HUES48 (cell line): ENCODE results near the gene SAXO1.

Experiments
- H3K27ac ChIP-seq: one replicate; pipeline ENCODE4 v1.7.0; 2013; ENCODE audit warnings: low read depth, low read length, inconsistent platforms
- H3K27me3 ChIP-seq: 2 replicates; pipeline ENCODE4 v1.6.1; 2013; ENCODE audit warnings: mild to moderate bottlenecking, low read length; ENCODE audit not compliant: control insufficient read depth, insufficient read depth
- H3K36me3 ChIP-seq: 2 replicates; pipeline ENCODE4 v1.6.1; 2013; ENCODE audit warnings: low read length; ENCODE audit not compliant: control insufficient read depth, insufficient read depth
- H3K4me1 ChIP-seq: 2 replicates; pipeline ENCODE4 v1.6.1; 2013; ENCODE audit warnings: mild to moderate bottlenecking, low read length; ENCODE audit not compliant: control insufficient read depth, insufficient read depth
- H3K4me3 ChIP-seq: 2 replicates; pipeline ENCODE4 v1.5.1; 2013; ENCODE audit warnings: mild to moderate bottlenecking, low read depth, low read length
- H3K9ac ChIP-seq: 2 replicates; pipeline ENCODE4 v1.6.1; 2013; ENCODE audit warnings: mild to moderate bottlenecking, low read depth, low read length, moderate library complexity
- H3K9me3 ChIP-seq: 2 replicates; pipeline ENCODE4 v1.6.1; 2013; ENCODE audit warnings: low read length; ENCODE audit not compliant: control insufficient read depth, insufficient read depth

The SAXO1 gene

GRCh38 chr9:18926513-18926912, 106.5 kb downstream of the SAXO1 start:
- Histone ChIP-seq H3K9me3 (no peaks in the 10 kb centered on the region), H3K9ac (no peak overlapping the region)

GRCh38 chr9:18925880-18926279, 107.1 kb downstream of the SAXO1 start:
- no peaks in the 10 kb centered on the region for H3K9me3 ChIP-seq
- no peak overlapping the region for H3K27ac ChIP-seq
- no peak overlapping the region for H3K4me3 ChIP-seq
- H3K4me1 ChIP-seq, result no peaks in the 10 kb centered on the region
- no peaks in the 10 kb centered on the region for H3K27me3 ChIP-seq
- no peaks in the 10 kb centered on the region for H3K36me3 ChIP-seq
- H3K9ac ChIP-seq, result no peak overlapping the region

More at GRCh38 chr9:18926513-18926912, 106.5 kb downstream of the SAXO1 start:
- Histone ChIP-seq H3K4me3 (no peak overlapping the region), H3K27me3 (no peaks in the 10 kb centered on the region), H3K36me3 (no peaks in the 10 kb centered on the region), H3K4me1 (no peaks in the 10 kb centered on the region), H3K27ac (no peak overlapping the region)

- Histone ChIP-seq H3K9me3 (no peaks in the 10 kb centered on the region), H3K4me3 (no peak overlapping the region), H3K36me3 (no peaks in the 10 kb centered on the region)
Observed at GRCh38 chr9:18923671-18924430, 109.2 kb downstream of the SAXO1 start.

GRCh38 chr9:18923167-18923566, 109.8 kb downstream of the SAXO1 start:
- Histone ChIP-seq H3K27me3 (no peaks in the 10 kb centered on the region), H3K4me3 (no peak overlapping the region), H3K9ac (no peak overlapping the region), H3K36me3 (no peaks in the 10 kb centered on the region), H3K9me3 (no peaks in the 10 kb centered on the region), H3K27ac (no peak overlapping the region), H3K4me1 (no peaks in the 10 kb centered on the region)

More at GRCh38 chr9:18923671-18924430, 109.2 kb downstream of the SAXO1 start:
- Histone ChIP-seq H3K4me1 (no peaks in the 10 kb centered on the region), H3K9ac (no peak overlapping the region), H3K27me3 (no peaks in the 10 kb centered on the region), H3K27ac (no peak overlapping the region)

GRCh38 chr9:18922161-18922885, 110.7 kb downstream of the SAXO1 start:
- H3K9me3 ChIP-seq, result no peaks in the 10 kb centered on the region
- H3K4me3 ChIP-seq, result no peak overlapping the region
- no peak overlapping the region for H3K9ac ChIP-seq
- H3K27ac ChIP-seq, result no peak overlapping the region
- H3K36me3 ChIP-seq, result no peaks in the 10 kb centered on the region
- H3K27me3 ChIP-seq, result no peaks in the 10 kb centered on the region
- H3K4me1 ChIP-seq, result no peaks in the 10 kb centered on the region

GRCh38 chr9:18921366-18922075, 111.5 kb downstream of the SAXO1 start:
- H3K27me3 ChIP-seq, result no peaks in the 10 kb centered on the region
- H3K4me3 ChIP-seq, result no peak overlapping the region
- no peak overlapping the region for H3K27ac ChIP-seq
- no peaks in the 10 kb centered on the region for H3K4me1 ChIP-seq
- no peaks in the 10 kb centered on the region for H3K36me3 ChIP-seq
- no peak overlapping the region for H3K9ac ChIP-seq
- no peaks in the 10 kb centered on the region for H3K9me3 ChIP-seq

- Histone ChIP-seq H3K27ac (no peak overlapping the region), H3K27me3 (no peaks in the 10 kb centered on the region), H3K4me3 (no peak overlapping the region), H3K4me1 (no peaks in the 10 kb centered on the region), H3K36me3 (no peaks in the 10 kb centered on the region), H3K9ac (no peak overlapping the region), H3K9me3 (no peaks in the 10 kb centered on the region)
Observed at GRCh38 chr9:18920141-18921084, 112.6 kb downstream of the SAXO1 start.

GRCh38 chr9:18911714-18912342, 121.2 kb downstream of the SAXO1 start:
- Histone ChIP-seq H3K27me3 (no peaks in the 10 kb centered on the region), H3K27ac (peak overlapping the region; percentile 9), H3K9me3 (no peaks in the 10 kb centered on the region), H3K4me3 (no peak overlapping the region), H3K9ac (no peak overlapping the region), H3K4me1 (peaks cover 13% of the 10 kb centered on the region), H3K36me3 (no peaks in the 10 kb centered on the region)

- Histone ChIP-seq H3K36me3 (no peaks in the 10 kb centered on the region), H3K9ac (no peak overlapping the region), H3K4me3 (no peak overlapping the region), H3K9me3 (no peaks in the 10 kb centered on the region), H3K27ac (no peak overlapping the region), H3K27me3 (no peaks in the 10 kb centered on the region), H3K4me1 (peaks cover 13% of the 10 kb centered on the region)
Observed at GRCh38 chr9:18910916-18911315, 122.1 kb downstream of the SAXO1 start.

- Histone ChIP-seq H3K27me3 (no peaks in the 10 kb centered on the region), H3K9me3 (no peaks in the 10 kb centered on the region), H3K4me1 (peaks cover 13% of the 10 kb centered on the region), H3K27ac (no peak overlapping the region), H3K9ac (no peak overlapping the region), H3K36me3 (no peaks in the 10 kb centered on the region), H3K4me3 (no peak overlapping the region)
Observed at GRCh38 chr9:18910435-18910834, 122.6 kb downstream of the SAXO1 start.
